NK-92 treated with Interleukin-12 subunit alpha and Interleukin-12 subunit beta, amount 100 ng/mL, for 24 hours (cell line): ENCODE measurements around the gene EDN2.

ENCODE experiments used
- DNase-seq: peaks from one replicate; lab custom pipeline; 2025; lab: John Stamatoyannopoulos, UW

EDN2 gene

DNA sequence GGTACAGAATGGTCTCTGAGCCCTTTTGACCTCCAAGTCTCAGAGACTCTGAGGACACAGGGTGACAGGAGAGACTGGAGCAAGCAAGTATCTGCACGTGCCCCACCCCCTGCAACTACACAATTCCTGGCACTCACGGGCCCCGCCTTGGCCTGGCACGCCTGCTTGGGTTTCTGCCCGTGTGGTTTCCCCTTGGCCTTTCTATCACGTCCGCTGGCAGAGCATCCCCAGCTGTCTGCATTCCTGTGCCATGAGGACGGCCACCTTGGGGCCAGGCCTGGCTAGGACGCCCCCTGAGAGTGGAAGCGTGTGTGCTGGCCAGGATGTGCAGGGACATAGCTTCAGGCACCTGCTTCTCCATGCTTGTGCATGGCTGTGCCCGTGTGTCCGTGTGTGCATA is 14.3 kb upstream of the EDN2 start:
- no peak for DNase-seq

DNA sequence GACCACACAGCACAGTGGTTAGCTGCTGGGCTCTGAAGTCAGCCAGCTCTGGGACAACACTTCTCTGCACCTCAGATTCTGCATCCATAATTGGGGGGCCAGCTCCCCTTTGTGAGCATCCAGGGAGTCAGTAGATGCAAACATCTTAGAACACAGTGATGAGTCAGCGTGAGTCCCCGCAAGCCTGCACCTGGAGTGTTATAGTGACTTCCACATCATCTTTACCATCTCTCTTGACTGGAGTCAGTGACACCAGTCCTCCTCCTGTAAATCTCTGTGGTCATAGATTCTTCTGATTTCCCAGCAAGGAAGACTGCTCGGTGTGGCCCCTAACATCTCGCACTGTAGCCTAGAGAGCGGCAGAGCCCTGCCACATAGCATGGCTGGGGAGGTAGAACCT is 13.9 kb upstream of the EDN2 start:
- DNase-seq: no peak

DNA sequence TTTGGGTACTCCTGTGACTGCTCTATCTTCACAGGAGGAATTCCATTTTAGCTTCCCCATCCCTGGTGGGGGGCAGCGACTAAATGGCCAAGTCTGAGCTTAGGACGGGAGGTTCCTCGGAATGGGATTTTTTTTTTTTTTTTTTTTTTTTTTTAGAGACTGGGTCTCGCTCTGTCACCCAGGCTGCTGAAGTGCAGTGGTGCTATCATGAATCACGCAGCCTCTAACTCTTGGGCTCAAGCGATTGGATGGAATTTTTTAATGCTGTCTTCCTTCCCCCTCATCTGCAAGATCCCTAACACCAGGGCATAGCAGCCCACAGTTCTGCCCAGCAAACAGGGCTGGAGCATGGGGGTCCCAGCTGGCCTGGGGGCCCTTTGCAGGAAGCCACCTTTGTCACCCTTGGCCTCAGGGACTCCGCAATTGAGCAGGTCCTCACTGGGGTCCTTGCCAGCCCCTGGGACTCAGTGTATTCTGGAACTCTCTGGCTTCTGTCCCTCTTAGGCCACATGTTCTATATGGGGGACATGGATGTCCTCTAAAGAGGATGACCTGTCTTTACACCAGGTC is 13.1 kb upstream of the EDN2 start:
- DNase-seq: no peak

DNA sequence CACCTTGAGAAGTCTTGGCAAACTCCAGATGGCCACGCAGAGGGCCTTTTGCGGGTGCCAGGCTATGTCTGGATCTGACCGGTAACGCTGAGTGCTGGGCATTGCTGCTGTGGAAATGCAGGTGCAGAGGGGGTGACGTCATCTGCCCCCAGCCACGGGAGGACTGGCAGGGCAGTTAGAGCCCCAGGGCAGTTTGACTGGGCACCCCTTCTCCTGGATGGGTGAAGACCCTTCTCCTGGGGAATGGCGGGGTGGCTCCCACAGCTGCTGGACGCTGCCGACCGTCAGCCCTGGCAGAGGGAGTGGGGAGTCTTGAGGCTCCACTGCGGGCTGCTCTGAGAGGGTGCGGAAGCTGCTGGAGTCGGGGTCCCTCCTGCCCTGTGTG is 12.6 kb upstream of the EDN2 start:
- DNase-seq: no peak

DNA sequence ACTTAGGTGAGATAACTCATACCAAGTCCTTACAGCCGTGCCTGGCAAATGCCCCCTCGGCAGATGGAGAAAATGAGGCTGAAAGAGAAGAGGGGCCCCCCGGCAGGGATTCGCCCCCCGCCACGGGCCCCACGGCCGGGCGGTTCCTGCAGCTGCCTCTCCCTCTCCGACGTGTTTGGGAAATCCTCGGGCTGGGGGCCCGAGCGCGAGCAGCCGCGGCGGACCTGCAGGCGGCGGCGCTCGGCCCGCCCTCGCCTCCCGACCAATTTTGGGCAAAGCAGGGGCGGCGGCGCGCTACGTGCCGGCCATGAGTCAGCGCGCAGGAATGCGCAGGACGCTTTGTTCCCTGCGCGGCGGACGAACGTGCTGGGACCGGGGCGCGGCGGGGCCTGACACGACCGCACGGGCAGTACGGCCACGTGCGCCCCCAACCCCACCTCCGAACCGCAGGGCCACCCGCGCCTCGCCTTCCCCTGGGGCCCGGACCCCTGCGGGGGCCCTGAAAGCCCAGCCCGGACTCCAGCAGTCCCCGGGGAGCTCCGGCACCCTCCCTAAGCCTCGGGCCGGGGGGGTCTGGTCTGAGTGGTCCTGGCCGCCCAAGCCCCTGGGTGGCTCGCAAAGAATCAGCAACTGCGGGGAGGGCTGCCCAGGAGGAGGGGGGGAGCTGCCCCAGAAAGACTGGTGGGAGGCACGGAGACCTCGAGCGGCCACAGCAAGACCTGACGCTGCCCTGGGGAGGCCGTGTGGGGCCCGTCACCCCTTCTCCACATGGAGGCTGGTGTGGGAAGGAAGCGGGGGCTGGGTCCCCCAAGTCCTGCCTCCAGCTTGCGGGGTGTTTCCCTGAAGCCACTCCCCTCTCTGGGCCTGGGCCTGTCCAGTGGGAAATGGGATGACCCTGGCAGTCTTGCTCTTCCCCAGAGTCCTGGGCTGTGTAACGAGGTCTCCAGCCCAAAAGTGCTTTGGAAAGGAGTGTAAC is 11.9 kb upstream of the EDN2 start:
- DNase-seq: no peak

DNA sequence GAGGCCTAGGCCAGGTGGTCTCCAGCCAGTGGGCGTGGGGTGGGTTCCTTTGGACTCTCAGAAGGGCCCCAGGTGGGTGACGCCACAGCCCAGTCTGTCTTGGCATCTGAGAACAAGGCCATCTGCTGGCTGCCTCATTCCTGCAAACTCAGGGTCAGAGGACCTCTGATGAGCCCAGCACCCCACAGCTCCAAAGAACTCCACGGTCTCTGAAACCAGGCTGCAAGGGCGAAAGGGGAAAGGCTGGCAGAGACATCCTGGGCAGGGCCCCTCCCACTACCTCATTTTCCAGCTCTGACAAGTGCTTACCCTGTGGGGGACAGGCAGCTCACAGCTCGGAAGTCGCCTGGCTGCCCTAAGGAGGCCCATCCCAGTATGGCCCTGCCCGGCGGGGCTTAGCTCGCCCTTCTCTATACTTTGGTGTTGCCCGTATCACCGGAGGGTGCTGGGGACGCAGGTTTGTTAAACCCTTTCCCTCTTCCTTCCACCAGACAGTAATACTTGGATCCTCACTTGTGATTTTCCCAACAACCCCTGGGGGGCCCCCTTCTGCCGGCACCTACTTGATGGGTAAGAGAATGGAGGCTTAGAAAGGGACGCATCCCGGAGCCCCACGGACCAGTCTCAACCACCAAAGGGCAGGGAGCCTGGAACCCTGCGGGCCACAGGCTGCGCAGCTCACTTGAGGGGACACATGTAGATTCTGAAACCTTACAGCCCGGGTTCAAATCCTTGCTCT is 10.9 kb upstream of the EDN2 start:
- no peak for DNase-seq

DNA sequence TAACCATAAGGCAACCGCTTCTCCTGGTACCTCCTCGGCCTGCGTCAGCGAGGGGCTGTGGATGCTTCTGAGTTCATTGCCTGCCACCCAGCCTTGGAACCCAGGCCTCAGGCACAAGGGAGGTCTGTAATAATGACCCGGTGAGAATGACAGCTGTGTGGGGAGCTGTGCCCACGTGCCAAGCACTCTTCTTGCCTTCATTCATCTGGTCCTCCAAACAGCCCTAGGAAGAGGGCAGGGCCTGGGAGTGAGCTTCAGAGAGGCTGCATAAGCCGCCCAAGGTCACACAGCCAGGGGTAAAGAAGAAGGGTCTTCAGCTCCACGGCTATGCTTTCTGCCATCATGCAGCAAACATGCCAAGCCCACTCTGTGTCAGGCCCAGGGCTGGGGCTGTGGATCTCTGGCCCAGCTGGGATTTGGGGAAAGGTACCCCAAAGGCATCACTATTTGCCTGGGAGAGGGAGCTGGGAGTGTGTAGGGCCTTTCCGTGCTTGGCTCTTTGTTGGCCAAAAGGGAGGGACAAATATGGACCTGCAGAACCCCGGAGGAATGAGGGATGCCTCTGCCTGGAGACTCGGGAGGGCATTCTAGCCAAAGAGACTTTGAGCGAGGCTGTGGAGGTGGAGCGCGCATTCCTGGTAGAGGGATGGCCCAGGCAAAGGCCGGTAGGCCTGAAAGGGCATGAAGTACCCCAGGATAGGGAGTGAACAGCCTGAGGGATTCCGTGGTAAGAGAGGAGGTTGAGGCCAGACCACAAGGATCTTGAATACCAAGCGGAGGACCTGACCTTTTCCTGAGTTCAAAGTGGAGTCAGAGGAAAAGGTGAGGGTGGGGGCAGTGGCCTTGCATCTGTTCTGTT is 10.1 kb upstream of the EDN2 start:
- no peak for DNase-seq

DNA sequence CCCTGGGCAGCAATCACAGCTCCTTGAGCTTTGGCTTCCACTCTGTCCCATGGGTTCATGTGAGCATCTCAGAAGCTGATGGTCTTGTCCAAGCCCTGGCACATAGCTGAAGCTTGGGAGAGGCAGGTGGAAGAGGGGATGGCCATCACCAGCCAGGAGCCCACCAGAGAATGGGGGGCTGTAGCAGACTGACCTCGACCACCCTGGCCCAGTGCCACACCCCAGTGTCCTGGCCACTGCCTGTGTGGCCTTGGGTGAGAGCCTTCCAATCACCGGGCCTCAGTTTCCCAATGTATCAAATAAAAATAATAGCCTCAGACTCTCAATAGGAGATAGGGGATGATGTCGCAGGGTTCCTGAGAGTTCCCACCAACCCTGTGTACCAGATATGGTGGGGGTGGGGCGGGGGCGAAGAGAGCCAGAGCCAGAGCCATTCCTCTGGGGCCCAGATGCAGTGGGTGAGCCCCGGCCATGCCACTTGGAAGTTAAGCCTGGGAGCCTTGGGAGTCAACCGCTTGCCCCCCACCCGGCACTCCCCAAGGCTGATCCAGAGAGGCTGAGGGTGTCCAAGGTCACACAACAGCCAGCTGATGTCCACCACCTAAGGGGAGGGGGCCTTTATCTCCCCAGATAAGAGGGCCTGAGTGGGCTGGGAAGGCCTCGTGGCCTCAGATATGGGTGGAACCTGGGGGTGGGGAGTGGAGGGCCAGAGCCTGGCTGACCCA is 9.3 kb upstream of the EDN2 start:
- no peak for DNase-seq

DNA sequence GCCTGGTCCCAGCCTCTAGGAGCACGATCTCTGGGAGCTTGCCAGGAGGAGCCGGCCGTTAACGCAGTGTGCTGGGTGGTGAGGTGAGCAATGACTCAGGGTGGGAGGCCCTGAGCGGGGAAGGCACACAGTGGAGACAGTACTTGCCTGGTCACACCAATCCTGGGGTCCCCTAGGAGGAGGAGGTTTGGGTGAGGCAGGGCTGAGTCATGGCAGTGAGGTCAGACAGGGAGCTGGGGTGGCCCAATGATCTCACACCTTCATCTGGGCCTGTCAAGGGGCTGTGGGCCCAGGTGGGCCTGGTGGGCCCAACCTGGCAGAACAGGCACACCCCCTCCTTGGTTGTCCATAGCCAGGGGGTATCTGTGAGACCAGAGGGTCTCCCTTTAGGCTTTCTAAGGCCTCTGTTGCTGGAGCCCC is 8.6 kb upstream of the EDN2 start:
- DNase-seq: no peak

DNA sequence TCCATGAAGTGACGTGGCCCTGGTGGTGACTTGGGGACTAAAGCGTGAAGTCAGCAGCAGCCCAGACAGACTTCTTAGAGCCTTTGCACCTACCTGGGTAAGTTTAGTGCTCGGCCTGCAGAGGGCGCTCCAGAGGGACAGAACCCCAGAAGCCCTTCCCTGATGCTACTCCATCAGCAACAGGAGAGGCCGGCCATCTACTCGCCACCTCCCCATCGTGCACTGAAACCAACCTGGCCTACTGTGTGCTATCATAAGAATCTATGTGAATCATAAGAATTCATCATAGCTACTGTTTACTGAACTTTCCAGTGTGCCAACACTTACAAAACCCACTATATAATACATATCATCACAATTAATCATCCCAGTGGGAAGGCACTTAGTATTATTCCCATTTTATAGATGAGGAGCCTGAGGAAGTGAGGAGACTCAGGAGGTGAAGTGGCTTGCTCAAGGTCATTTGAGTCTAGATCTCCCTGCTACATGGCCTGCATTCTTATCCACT is 7.9 kb upstream of the EDN2 start:
- DNase-seq: peak; percentile 13

DNA sequence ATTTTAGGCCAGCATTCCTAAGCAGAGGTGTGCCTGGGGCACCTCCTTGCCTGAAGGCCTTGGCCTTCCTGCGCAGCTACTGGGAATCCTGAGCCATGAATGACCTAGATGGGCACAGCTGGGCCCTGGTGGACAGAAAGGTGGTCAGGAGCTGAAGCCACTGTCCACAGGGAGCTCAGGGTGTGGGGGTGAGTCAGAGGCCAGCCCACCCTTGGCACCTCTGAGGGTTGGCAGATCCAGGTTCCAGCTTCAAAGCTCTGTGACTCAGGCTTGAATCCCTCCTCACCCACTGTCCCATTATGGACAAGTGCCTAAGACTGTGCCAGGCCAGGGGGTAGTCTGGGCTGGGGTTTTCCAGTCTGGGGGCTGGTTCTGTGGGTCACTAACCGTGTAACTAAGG is 6.4 kb upstream of the EDN2 start:
- DNase-seq: no peak

DNA sequence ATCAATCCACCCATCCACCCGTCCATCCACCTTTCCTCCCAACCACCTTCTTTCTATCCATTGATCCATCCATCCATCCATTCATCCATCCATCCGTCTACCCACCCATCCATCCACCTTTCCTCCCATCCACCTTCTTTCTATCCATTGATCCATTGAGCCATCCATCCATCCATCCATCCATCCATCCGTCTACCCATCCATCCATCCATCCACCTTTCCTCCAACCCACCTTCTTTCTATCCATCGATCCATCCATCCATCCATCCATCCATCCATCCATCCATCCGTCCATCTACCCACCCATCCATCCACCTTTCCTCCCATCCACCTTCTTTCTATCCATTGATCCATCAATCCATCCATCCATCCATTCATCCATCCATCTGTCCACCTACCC is 5.1 kb upstream of the EDN2 start:
- no peak for DNase-seq

DNA sequence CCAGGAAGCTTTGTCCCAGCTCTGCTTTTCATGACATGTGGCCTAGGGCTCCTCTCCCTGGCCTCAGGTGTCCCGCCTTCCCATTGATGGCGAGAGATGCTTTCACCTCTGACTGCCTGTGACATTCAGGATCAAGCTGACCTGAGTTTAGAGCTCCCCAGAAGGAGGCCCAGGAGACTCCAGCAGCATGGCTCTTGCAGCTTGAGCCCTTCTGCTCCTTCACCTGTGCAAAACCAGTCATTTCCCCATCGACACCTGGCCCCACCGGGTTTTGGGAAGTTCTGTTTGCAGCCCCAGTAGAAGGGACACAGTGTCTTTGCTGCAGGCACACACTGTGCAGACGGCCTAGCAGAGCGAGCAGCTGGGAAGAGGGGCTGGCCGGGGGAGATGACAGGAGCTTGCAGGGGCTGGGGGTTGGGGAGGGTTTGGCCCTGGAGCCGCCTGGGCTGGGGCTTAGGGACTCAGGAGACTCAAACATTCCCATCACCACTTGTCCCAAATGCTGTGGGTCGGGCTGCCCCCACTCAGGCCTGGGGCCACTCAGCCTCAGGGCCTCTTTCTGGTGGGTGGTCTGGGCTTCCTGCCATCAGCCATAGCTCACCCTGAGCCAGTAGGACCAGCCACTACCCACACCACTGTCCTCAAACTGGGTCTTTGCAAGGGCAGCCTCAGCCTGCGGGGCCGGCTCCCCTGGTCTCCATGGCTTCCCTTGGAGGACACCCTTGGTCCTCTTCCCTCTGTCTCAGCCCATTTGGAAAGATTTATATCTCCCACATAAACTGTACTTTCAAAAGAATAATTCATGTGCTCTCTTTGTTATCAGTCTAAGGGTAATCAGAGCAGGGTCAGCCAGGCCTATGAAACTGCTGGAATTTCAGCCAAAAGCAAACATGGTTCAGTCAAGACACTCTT is 3.8 kb upstream of the EDN2 start:
- DNase-seq: no peak

DNA sequence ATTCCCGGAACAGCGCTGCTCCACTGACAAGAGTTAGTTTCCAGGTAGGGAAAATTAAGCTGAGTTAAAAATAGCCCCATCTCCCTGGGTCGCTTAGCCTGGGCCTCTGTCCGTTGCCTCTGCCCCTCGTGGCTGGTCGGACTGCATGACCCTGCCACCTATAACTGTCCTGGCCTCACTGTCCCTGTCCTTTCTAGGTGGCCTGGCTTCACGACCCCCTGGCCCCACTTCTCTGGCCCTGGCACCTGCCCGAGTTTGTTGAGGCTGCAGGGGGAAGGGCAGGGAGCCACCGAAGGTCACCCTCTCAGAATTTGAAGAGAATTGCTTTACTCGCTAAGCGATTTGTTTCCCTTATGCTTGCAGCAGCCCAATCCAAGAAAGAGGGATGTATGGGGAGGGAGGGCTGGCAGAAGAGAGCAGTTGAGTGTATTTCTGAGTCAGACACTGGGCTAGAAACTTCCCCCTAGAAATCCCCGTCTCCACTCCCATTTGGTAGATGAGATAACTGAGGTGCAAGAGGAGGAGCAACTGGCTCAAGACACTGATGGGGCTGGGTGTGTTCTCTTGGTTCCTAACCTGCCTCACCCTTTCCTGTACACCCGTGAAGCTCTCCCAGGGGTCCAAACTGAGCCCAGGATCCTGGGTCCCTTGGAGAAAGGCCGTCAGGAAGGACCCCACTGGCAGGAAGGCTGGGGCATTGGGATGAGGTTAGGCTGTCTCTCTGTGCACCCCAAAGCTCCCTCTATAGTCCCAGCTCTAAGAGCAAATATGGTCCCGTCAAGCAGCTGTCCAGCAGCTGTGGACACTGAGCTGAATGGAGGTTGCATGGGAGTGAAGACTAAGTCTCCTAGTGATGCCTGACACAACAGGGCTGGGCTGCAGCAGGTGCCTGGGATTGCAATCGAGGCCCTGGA is 2.9 kb upstream of the EDN2 start:
- no peak for DNase-seq

DNA sequence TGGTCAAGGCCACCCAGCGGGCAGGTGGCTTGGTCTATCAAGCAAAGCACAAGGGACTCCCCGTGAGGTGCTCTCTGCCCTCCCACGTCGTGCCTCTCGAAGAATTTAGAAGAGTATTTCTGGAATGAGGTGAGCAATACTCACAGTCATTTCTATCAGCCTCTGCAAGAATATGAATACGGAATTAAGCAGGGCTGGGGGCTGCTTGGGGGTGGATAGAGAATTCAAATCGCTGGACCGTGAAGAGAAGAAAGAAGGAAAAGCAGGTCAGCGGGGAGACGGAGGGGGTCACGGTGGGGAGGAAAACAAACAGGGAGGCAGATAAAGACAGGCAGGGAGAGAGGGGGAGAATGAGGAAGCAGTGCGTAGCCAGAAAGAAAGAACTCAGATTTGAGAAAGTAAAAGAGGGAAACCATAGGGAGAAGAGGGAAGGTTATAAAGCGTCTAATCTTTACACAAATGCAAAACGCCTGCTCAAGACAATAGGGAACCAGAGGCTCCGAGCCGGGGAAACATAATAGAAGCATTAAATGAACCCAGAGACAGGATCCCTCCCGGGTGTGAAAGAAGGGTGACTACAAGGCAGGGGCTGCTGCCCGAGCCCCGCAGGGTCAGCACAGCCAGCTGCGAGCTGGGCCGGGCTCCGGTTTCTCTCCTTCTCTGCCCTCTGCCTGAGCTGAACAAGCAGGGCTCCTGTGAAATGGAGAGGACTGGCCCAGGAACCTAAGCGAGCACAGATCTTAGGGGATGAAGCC is 2.1 kb upstream of the EDN2 start:
- no peak for DNase-seq

DNA sequence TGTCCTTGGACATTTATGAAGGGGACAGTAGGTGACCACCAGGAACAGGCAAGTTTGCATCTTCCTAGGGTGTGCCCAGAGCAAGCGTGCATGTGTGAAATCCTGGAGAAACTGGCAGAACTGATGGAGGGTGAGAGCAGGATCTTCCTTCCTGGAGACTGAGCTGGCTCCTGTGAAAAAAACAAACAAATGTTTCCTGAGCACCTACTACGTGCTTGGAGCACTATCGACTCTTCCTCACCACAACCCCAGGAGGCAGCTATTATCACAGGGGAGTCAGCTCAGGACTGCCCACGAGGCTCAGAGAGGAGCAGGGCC is 1.5 kb upstream of the EDN2 start:
- no peak for DNase-seq

DNA sequence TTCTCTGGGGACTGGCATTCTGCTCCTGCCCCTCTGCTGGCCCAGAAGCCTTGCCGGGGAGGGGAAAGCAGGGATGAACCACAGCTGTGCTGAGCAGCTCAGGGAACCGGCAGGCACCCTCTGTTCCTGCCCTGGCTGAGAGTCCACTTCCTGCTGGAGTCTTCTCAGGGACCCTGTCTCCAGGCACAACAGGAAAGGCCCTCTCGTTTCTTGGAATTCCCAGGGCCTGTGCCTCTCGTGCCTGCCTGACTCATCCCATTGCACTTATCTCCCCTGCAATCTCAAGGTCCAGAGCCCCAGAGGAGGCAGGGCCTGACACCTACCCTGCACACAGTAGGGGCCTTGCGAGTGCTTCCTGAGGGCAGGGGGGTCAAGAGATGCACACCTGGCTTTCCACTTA is 1.1 kb upstream of the EDN2 start:
- no peak for DNase-seq

DNA sequence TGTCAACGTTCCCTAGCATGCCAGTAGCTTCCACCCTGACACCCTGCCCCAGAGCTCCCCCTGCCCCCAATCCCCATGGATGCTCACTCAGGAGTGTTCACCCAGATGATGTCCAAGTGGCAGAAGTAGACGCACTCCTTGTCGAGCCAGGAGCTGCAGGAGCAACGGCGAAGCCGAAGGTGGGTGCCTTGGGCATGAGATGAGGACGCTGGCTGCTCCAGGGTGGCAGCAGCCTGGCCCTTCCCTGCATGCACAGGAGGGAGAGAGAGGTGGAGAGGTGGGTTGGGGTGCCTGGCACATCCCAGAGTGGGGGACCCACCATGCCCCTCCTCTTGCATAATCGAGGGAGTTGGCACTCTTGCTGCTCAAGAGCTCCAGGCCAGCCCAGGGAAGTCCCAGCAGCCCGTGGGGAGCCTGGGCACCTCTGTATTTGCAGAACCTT is 502 bp downstream of the EDN2 start:
- DNase-seq: no peak
